ENCODE results near the gene DCLRE1B. TPM values are rescaled to one million over a fixed set of nuclear protein-coding genes. Genes with fewer than 3 reads are reported as not detected.

DCLRE1B gene
- total and polyA plus RNA-seq, 9 of the 15 experiments (the other 6 are each of a cell fraction or from before 2014, with no cell fraction given): 10.6 to 28.8 (median 17.2) TPM

DNA sequence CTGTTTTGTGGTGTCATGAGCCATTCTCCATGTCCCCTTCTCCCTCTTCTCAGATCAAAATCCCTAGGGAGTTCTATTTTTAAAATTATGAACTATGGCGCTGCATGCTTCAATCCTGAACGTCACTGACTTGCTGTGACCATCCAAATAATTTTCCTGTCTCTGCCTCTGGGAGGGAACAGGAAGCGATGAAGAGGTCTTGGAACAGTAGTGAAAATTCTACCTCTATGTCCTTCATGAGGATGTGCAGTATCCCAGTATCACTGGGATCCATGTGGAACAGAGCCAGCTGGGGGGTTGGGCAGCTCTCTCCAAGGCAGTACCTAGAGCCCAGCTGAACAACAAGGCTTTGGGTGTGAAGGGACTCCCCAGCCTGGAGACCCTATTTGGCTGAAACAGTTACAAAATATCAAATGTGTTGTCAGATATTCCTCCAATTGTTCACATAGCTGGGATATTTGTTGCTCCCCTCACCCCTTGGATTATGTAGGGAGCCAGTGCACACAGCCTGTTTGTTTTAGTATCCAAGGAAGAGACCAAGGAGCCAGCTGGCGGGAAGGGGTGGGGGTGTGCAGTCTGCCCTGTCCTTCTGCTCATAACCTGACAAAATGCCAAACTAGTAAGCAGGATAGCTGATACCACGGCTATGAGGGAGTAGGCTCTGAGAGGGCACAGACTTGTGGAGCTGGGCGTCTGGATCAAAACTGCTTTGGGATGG, 7.6 kb downstream of the DCLRE1B start (continued):
- peak; percentile 78 for TF ChIP-seq PRDM10 (IDR thresholded peaks at IDR 0.05; ENCODE audit: partially characterized antibody)
- TF ChIP-seq HDAC6 (IDR thresholded peaks at IDR 0.05; ENCODE audit: low read depth, low read length): no peak
- TF ChIP-seq ZNF232 (CRISPR knock-in tag; IDR thresholded peaks at IDR 0.05): no peak
- peak; percentile 18; the same call in 1 of the 2 replicates for TF ChIP-seq TFAP4 (CRISPR knock-in tag; IDR thresholded peaks at IDR 0.05; ENCODE audit: borderline replicate concordance)
- TF ChIP-seq HSF4 (CRISPR knock-in tag; IDR thresholded peaks at IDR 0.05; ENCODE audit: borderline replicate concordance): no peak
- TF ChIP-seq SUPT5H (IDR thresholded peaks at IDR 0.05): 0 out of 2 replicates have a peak, but pooled peaks have one; percentile 40
- no peak for TF ChIP-seq ARID2 (IDR thresholded peaks at IDR 0.05)
- no peak for TF ChIP-seq ZNF695 (CRISPR knock-in tag; IDR thresholded peaks at IDR 0.05)
- TF ChIP-seq, protein P1, sequence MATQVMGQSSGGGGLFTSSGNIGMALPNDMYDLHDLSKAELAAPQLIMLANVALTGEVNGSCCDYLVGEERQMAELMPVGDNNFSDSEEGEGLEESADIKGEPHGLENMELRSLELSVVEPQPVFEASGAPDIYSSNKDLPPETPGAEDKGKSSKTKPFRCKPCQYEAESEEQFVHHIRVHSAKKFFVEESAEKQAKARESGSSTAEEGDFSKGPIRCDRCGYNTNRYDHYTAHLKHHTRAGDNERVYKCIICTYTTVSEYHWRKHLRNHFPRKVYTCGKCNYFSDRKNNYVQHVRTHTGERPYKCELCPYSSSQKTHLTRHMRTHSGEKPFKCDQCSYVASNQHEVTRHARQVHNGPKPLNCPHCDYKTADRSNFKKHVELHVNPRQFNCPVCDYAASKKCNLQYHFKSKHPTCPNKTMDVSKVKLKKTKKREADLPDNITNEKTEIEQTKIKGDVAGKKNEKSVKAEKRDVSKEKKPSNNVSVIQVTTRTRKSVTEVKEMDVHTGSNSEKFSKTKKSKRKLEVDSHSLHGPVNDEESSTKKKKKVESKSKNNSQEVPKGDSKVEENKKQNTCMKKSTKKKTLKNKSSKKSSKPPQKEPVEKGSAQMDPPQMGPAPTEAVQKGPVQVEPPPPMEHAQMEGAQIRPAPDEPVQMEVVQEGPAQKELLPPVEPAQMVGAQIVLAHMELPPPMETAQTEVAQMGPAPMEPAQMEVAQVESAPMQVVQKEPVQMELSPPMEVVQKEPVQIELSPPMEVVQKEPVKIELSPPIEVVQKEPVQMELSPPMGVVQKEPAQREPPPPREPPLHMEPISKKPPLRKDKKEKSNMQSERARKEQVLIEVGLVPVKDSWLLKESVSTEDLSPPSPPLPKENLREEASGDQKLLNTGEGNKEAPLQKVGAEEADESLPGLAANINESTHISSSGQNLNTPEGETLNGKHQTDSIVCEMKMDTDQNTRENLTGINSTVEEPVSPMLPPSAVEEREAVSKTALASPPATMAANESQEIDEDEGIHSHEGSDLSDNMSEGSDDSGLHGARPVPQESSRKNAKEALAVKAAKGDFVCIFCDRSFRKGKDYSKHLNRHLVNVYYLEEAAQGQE (IDR thresholded peaks at IDR 0.05; ENCODE audit: borderline replicate concordance): no peak
- TF ChIP-seq, protein P1 (CRISPR knock-in tag; IDR thresholded peaks at IDR 0.05; ENCODE audit: low read depth): no peak
- TF ChIP-seq CREB3L1 (IDR thresholded peaks at IDR 0.05; ENCODE audit: borderline replicate concordance, low read depth): no peak
- no peak for TF ChIP-seq ZNF561 (CRISPR knock-in tag; conservative IDR thresholded peaks at IDR 0.05)
- no peak for TF ChIP-seq NR3C1 (CRISPR knock-in tag; IDR thresholded peaks at IDR 0.05)
- TF ChIP-seq KLF6 (CRISPR knock-in tag; IDR thresholded peaks at IDR 0.05; ENCODE audit: borderline replicate concordance): no peak

All from K562 (cell line).